ENCODE data around the gene LDB2. TPM values are rescaled to one million over a fixed set of nuclear protein-coding genes. Genes with fewer than 3 reads are reported as not detected.

The LDB2 gene
- total RNA-seq, 2 donors from 2014 or later = 3.2 to 7.9 TPM

GRCh38 chr4:16674082-16674481 is 224.4 kb downstream of the LDB2 start:
- intact Hi-C loops (cut with DNase I) = no loop called here
- H3K27ac ChIP-seq = no peak overlapping the region
- H3K4me3 ChIP-seq = no peak overlapping the region
- no peak overlapping the region for H3K9ac ChIP-seq (ENCODE audit: low read depth in 2 of 2, low read length in 2 of 2)
- TF ChIP-seq, protein P1, sequence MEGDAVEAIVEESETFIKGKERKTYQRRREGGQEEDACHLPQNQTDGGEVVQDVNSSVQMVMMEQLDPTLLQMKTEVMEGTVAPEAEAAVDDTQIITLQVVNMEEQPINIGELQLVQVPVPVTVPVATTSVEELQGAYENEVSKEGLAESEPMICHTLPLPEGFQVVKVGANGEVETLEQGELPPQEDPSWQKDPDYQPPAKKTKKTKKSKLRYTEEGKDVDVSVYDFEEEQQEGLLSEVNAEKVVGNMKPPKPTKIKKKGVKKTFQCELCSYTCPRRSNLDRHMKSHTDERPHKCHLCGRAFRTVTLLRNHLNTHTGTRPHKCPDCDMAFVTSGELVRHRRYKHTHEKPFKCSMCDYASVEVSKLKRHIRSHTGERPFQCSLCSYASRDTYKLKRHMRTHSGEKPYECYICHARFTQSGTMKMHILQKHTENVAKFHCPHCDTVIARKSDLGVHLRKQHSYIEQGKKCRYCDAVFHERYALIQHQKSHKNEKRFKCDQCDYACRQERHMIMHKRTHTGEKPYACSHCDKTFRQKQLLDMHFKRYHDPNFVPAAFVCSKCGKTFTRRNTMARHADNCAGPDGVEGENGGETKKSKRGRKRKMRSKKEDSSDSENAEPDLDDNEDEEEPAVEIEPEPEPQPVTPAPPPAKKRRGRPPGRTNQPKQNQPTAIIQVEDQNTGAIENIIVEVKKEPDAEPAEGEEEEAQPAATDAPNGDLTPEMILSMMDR (IDR thresholded peaks at IDR 0.05) = no peak
- no peak for DNase-seq
- H3K4me1 ChIP-seq = no peaks in the 10 kb centered on the region
- H3K9me3 ChIP-seq = no peaks in the 10 kb centered on the region
- H3K36me3 ChIP-seq = no peaks in the 10 kb centered on the region
- no peaks in the 10 kb centered on the region for H3K27me3 ChIP-seq

DNA sequence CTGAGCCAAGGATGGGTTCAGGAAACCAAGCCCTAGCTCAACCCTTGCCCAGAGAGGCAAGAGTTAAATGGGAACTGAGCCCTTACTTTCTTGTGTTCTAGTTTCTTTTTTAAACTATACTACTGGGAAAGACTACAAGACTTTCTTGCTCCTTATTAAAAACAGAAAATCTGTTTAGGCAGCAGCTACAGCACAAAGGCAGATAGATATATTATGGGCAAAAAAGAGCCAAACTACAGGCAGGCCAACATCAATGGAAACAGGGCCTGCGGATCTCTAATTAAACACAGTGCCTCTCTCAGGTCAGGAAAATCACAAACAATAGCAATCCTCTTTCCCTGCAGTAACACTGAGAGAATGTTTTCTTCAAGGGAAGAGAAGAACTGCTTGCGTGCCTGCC is 226.0 kb downstream of the LDB2 start:
- intact Hi-C loops (cut with DNase I) = no loop called here
- TF ChIP-seq, protein P1 (IDR thresholded peaks at IDR 0.05) = no peak
- no peak for DNase-seq

GRCh38 chr4:16671741-16672140 is 226.7 kb downstream of the LDB2 start:
- no peaks in the 10 kb centered on the region for H3K4me1 ChIP-seq
- intact Hi-C loops (cut with DNase I) = no loop called here
- DNase-seq = no peak
- H3K9ac ChIP-seq (ENCODE audit: low read depth in 2 of 2, low read length in 2 of 2) = no peak overlapping the region
- no peak overlapping the region for H3K4me3 ChIP-seq
- H3K36me3 ChIP-seq = no peaks in the 10 kb centered on the region
- no peaks in the 10 kb centered on the region for H3K9me3 ChIP-seq
- H3K27ac ChIP-seq = no peak overlapping the region
- TF ChIP-seq, protein P1 (IDR thresholded peaks at IDR 0.05) = no peak
- H3K27me3 ChIP-seq = no peaks in the 10 kb centered on the region

More for the DNA sequence above, 226.0 kb downstream of the LDB2 start:
- Histone ChIP-seq H3K27me3 (no peaks in the 10 kb centered on the region), H3K27ac (no peak overlapping the region), H3K9ac (ENCODE audit: low read depth in 2 of 2, low read length in 2 of 2) (no peak overlapping the region), H3K36me3 (no peaks in the 10 kb centered on the region), H3K9me3 (no peaks in the 10 kb centered on the region), H3K4me3 (no peak overlapping the region), H3K4me1 (no peaks in the 10 kb centered on the region)

GRCh38 chr4:16670727-16671126 is 227.7 kb downstream of the LDB2 start:
- intact Hi-C loops (cut with DNase I) = no loop called here
- no peak overlapping the region for H3K27ac ChIP-seq
- H3K9me3 ChIP-seq = no peaks in the 10 kb centered on the region
- H3K4me3 ChIP-seq = no peak overlapping the region
- no peaks in the 10 kb centered on the region for H3K27me3 ChIP-seq
- no peak overlapping the region for H3K9ac ChIP-seq (ENCODE audit: low read depth in 2 of 2, low read length in 2 of 2)
- H3K4me1 ChIP-seq = no peaks in the 10 kb centered on the region
- TF ChIP-seq, protein P1 (IDR thresholded peaks at IDR 0.05) = no peak
- no peak for DNase-seq
- H3K36me3 ChIP-seq = no peaks in the 10 kb centered on the region

DNA sequence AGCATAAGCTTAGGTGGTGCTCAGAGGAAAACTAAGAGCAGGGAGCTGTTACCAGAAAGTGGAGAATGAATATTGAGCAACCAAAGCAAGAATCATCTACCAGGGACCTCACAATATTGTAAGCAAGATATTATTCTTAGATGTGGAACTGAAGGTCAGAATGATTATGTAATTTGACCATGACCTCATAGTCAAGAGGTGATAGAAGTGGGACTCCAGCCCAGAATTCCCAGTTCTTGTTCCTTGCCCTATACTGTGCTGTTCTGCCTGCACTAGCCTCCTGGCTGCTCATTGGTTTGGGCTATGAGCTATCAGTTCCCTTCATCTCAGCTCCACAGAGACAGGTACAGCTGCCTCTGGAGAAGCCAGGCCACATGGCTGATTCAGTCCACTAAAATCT is 229.4 kb downstream of the LDB2 start:
- TF ChIP-seq, protein P1 (IDR thresholded peaks at IDR 0.05) = no peak
- Histone ChIP-seq H3K4me1 (no peaks in the 10 kb centered on the region), H3K27me3 (no peaks in the 10 kb centered on the region), H3K27ac (no peak overlapping the region), H3K9me3 (no peaks in the 10 kb centered on the region), H3K36me3 (no peaks in the 10 kb centered on the region), H3K9ac (ENCODE audit: low read depth in 2 of 2, low read length in 2 of 2) (no peak overlapping the region), H3K4me3 (no peak overlapping the region)
- DNase-seq = no peak
- intact Hi-C loops (cut with DNase I) = no loop called here

GRCh38 chr4:16668488-16668887 is 230.0 kb downstream of the LDB2 start:
- Histone ChIP-seq H3K27me3 (no peaks in the 10 kb centered on the region), H3K9me3 (no peaks in the 10 kb centered on the region), H3K36me3 (no peaks in the 10 kb centered on the region), H3K9ac (ENCODE audit: low read depth in 2 of 2, low read length in 2 of 2) (no peak overlapping the region), H3K4me1 (no peaks in the 10 kb centered on the region), H3K27ac (no peak overlapping the region), H3K4me3 (no peak overlapping the region)
- TF ChIP-seq, protein P1 (IDR thresholded peaks at IDR 0.05) = no peak
- no peak for DNase-seq
- intact Hi-C loops (cut with DNase I) = no loop called here

Data from colonic mucosa (tissue), 4 donors.